NCI-H1930 (cell line): ENCODE results near the gene AMIGO1.
A peak's percentile ranks its signal among the peaks of the same experiment; 100 is the strongest.
"Not testable (repeated sequence)": the region's sequence is repeated elsewhere in the genome, so short reads cannot be mapped to it uniquely, and the experiment has no call there.

Source experiments
- DNase-seq, 2 experiments: peaks; one replicate each; lab custom pipeline; 2025; lab: John Stamatoyannopoulos, UW

Gene AMIGO1

DNA sequence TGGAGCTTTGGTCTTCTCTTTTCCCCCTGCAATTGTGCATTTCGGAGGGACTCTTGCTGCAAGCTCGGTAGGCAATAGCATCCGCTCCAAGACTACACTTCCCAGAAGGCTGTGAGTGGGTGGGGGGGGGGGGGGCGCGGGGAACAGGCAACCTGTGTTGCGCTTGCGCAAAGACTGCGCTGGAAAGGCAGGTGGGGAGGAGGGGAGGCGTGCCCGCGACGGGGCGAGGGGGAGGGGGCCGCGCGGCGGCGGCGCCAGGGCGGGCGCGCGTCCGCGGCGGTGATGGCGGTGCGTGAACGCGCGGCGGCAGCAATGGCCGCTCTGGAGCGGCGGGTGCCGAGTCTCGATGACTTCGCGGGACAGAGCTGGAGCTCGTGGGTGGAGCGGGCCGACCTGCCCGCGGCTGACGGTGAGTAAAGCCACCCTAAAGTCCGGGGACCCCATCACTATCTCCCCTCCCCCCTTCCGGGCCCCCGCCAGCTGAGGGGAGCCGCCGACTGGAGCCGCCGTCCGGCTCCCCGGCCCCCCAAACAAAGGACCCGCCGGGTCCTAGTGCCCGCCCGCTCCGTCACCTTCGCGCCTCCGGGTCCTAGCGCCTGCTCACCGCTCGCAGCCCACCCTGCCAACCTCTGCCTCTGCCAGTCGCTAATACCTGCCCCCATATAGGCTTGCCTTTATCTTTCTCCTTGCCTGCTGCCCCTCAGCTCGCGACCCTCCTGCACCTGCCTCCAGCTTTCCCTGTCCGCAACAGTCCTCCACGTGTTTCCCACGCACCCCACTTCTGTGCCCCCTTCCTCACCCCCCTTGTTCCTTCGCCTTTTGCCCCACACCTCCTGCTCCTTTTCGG, 25.6 kb downstream of the AMIGO1 start, which contains the start of gene ATXN7L2:
Gene ATXN7L2, plus strand, starts transcription at position 234 of the 847 bp plus-strand sequence. Its CDS starts 49 bp downstream, at position 283.
- peak; percentile 84 to 88 for DNase-seq

DNA sequence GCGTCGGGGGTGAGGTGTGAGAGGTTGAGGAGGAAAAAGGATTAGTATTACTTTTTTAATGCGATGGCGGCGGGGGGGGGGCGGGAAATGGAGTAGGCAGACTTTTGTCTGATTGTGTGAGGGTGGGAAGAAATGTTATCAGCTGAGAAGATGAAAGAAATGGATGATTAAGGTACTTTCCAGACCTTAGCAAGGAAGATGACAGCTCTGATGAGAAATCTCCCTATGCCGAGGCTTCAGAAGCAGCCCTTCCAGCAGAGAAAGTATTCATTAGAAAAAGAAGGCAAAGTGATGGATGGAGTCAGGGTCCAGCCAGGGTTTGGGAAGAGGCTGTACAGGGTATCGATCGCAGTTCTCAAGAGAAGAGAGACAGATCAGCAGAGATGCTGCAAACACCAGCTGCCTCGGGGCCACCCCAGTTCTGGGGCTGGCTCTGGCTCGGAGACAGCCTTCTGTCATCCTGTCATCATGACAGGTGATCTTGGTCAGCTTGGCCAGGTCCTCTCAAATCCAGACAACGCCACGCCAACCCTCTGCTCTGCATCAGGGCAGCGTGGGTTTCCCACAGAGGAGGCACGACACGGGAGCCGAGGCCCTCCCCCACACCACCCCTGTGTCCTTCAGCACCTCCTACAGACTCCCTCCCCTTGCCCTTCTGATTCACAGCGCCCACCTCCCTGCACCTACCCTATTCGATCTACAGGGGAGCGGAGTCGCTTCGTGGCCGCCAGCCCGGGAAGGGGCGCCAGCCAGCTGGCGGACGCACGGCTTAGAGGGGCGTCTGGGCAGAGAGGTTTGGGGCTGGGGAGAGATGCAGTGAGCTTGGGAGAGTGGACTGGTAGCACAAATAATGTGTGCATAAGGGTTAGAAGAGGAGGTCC, 26.5 kb downstream of the AMIGO1 start:
- peak; percentile 56 to 75 for DNase-seq

DNA sequence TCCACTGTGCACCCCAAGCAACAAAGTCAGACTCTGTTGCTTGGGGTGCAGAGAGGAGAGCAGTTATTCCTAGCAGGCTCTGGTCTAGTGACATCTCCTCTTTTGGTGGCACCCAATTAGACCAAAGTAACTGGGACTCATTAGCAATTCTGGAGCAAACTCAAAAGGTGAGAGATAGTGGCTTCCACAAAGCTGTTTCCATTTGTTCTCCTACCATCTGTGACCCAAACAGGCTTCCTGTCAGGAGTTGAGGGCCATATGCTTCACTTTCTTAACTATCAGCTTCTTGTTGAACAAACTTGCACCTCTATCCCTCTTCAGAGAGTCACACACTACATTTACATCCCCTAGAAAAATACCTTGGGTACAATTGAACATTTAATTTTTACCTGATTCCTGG, 27.3 kb downstream of the AMIGO1 start:
- no peak for DNase-seq

DNA sequence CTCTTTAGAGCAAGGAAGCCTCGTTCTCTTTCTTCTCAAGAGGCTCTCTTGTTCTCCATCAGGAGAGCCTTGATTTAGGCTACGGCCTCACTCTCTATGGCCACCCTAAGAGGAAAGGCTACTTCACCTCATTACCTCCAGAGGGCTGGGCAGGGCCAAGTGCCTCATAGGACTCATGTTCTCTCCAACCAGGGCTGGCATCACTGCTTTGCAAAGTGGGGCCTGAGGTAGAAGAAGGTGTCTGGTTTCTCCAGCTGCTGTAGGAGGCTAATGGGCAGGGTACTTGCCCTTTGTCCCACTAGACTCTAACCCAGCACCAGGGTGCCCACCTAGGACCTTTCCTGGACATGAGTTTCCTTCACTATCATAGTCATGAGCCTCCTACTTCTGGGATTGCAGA, 27.9 kb downstream of the AMIGO1 start:
- DNase-seq = no peak

DNA sequence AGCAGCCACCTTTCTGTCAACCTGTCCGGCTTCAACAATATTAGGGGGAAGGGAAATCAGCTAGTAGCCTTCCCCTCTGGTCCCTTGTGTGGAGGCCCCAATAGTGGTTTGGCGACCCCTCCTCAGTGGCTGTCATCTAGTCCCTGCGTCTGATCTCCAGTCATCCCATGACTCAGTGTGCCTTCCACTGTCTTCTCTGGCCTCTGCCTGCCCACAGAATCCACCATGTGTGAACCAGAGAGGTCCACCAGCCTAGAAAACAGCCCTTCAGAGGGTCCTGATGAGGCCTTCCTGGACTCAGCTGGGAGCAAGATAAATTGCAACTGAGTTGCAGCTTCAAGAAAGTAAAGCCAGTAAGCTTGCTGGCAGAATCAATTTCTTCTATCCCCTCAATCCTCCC, 29.6 kb downstream of the AMIGO1 start:
- no peak for DNase-seq

DNA sequence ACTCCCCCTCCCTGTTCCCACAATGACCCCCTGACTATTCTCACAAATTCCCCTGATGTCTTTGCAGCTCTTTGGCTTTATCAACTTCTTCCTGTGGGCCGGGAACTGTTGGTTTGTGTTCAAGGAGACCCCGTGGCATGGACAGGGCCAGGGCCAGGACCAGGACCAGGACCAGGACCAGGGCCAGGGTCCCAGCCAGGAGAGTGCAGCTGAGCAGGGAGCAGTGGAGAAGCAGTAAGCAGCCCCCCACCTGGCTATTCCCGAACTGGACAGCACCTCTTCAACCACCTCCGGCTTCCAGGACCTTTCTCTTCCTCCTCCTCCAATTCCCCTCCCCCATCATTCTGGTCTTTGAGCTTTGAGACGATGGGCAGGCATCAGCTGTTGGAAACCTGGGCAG, 30.2 kb downstream of the AMIGO1 start:
- DNase-seq = no peak

DNA sequence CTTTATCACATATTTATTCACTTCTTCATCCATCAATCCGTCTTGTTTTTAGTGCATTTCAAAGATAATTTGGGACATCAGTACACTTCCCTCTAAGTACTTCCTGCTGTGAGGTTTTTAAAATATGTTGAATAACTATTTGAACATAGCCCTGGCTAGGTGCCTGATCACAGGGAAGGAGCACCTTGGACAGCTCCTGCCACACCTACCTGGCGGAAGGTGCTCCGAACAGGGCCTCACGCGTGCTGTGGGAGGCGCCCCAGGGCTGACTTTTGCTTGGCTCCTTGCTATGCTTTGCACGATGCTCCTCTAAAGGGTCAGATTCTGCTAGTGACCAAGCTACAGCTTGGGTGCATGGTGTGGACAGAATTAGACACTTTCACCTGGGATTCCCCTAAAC, 30.7 kb downstream of the AMIGO1 start:
- DNase-seq = no peak

DNA sequence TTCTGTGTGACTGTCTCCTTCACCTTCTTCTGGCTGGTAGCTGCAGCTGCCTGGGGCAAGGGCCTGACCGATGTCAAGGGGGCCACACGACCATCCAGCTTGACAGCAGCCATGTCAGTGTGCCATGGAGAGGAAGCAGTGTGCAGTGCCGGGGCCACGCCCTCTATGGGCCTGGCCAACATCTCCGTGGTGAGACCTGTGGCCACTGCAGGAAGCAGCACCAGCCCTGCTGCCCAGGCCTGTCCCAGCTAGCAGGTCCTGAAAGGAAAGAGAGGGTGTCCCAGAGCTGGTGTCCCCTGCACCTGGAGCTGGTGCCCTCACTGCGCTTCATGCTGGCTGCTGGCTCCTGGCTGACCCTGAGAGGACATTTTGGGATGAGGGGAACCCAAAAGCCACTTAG, 31.7 kb downstream of the AMIGO1 start:
- DNase-seq = peak in 1 of 2 experiments; percentile 13

DNA sequence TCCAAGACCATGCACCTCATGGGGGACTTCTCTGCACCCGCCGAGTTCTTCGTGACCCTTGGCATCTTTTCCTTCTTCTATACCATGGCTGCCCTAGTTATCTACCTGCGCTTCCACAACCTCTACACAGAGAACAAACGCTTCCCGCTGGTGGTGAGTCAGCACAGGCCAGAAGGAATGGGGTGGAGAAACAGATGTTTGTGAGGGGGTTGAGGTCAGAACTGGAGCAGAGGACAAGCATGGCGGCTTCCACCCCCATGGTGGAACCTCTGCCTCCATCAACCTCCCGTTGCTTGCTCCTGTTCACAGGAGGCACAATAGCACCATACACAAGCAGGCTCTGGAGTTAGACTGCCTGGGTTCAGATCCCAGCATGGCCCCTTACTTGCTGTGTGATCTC, 32.7 kb downstream of the AMIGO1 start:
- no peak for DNase-seq

DNA sequence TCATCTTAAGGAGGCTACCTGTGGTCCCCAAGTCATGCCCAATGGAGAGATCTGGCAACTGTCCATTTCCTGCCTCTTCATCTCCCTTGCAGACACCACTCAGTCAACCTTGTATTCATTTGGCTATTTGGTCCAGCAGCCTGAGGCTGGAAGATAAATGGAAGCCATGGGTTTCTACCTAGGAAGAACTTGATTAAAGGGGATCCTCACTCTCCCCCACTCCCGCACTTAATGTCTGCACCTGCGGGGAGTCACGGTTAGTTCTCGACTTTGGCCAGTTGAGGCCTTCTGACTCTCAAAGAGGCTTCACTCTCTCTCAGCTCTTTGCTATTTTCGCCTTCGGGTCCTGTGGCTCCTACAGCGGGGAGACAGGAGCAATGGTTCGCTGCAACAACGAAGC, 34.3 kb downstream of the AMIGO1 start:
- no peak for DNase-seq

DNA sequence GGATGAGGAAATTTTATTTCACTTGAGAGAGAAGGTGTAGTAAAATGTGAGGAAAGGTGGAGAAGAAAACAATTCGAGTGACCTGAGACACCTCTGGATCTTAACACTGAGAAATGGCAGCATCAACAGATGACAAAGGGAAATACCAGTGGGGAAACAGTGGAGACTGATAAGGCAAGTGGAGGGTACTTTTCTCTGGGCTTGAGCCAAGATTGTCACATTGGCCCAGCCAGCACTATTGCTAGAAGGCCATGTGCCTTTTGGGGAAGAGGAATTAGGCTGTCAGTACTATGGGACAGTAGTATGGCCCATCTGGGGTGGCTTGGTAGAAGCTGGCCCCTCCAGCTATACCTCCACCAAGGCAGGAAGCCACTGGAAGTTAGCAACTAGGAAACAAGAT, 34.8 kb downstream of the AMIGO1 start:
- DNase-seq = no peak

DNA sequence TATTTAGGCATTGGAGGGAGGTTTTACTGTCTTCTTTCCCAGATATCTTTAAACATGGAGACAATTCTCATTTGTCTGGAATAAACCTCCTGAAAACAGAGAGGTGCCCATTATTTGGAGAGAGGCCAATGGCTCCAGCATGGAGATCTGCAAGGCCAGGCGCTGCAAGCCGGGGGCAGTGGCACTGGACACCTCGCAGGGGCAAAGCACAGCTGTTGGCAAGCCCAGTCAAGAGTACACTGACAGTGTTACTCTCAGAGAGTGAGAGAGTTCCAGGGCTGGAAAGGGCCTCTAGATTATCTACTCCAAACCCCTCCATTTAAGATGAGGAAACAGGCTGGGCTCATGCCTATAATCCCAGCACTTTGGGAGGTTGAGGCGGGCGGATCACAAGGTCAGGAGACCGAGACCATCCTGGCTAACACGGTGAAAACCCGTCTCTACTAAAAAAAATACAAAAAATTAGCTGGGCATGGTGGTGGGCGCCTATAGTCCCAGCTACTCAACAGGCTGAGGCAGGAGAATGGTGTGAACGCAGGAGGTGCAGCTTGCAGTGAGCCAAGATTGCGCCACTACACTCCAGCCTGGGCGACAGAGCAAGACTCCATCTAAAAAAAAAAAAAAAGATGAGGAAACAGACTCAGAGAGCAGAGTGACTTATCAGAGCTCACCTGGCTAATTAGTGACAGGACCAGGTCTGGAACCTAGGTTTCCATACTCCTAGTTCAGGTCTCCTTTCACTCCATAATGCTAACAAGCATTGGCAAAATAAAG, 36.1 kb downstream of the AMIGO1 start:
- DNase-seq = not testable (repeated sequence)

DNA sequence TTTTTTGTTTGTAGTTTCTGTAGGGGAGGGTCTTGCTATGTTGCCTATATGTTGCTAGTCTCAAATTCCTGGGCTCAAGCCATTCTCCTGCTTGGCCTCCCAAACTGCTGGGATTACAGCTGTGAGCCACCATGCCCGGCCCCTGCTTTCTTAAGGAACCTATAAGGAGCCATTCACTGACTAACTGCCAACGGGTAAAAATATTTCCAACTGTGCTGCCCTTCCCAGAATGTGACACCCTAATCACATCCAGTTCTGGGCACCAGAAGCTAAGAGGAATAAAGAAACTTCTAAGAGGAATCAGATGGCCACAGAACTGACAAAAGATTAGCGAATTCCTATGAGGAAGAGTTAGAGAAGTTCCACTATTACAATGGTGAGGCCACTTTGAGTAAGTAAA, 36.7 kb downstream of the AMIGO1 start:
- no peak for DNase-seq

DNA sequence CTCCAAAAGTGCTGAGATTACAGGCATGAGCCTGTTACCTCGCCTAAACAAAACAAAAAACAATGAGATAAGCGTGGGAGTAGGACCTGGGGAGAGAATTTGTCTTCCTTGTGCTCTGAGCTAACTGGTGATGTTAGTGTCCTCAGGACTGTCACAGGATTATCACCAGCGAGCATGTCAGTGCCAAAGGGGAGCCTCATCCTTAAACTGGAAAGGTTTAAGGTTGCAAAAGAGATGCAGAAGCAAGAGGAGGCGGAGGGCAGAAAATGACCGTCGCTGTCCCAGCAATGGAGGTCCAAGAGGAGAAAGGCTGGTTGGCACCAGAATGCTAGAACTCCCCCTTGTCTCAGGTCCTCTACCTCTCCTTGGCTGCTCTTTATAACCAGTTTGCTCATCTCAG, 39.3 kb downstream of the AMIGO1 start:
- no peak for DNase-seq

DNA sequence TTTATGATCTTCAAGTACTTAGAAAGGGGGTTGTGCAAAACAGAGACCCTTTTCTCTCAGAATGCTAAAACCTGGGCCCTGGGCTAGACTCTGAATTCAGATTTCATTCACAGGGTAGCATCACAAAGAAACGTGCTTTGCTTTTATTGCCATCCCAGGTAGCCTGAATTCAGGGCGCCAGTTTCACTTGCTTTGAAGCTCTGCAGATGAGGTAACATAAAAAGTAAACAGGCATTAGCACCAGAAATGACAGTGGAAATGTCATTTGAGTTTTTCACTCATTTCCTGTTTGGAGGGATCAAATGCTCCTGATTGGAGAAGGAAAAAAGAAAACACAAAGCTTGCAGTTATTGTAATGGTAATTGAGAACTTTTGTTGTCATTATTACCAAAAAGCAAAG, 40.6 kb downstream of the AMIGO1 start:
- DNase-seq = no peak

DNA sequence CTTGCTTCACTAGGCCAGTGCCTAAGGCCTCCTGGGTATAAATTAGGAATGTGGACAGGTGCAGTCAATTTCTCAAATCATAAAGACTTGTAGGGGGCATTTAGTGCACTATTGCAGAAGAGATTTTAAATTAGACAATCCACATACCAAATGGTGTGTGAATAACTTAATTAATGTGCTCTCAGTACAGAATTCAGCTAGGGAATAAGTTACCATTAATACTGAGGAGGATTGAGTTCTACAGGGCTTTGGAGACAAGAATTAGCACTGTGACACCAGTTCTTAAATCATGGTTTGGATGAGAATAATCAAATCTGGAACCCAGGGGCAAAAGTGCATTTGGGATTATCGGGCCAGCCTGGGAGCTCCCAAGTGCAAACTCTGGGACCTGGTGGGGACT, 41.5 kb downstream of the AMIGO1 start:
- DNase-seq = no peak

DNA sequence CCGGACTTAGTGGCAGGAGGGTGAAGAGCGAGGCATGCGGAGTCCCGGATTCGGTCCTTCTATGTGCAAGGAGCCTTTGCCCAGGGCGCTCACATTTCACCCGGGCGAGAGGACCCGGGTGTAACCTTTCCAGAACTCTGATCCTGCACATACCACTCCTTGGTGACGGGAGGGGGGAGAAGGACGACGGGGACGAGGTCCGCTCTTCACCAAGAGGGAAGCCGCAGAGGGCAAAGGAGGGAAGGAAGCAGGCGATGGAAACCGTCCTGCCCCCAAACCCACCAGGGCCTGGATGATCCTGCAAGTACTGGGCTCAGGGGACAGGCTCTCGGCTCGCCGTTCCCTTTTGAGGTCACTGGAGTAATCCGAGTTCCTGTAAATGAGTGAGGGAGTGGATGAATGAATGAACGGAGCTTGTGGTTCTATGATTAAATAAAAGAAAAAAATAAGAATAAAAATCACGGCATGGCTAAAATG, 42.2 kb downstream of the AMIGO1 start:
- DNase-seq = no peak

DNA sequence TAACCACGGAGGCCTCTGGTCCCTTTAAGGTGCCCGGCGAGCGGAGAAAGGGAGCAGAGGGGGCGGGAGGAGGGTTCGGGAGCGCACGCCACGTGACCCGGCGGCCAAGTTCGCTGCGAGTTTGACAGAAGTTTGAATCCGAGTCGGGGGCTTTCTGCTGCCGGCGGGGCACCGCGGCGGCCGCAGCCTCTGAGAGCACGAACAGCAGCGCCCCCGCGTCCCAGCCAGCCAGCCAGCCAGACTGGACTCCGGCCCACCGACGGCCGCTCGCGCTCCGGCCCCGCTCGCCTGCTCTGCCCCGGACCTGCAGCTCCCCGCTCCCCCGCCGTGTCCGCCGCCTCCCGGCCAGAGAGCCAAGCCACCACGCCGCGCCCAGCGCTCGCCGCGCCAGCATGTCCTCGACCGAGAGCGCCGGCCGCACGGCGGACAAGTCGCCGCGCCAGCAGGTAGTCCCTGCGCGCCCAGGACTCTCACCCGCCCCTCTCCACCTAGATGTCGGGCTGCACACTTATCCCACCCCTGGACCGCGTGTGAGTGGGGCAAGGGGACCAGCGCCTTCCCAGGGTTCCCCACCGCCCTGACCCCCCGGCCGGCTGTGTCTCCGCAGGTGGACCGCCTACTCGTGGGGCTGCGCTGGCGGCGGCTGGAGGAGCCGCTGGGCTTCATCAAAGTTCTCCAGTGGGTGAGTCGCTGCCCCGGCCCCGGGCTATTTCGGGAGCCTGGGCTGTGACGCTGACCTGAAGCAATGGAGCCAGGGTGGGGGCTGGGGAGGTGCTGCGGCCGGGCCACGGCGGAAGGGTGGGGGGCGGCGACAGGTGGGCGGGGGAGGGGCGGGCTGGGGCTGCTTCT, 42.9 kb downstream of the AMIGO1 start, which contains the start of gene SYPL2:
Gene SYPL2, plus strand, starts transcription at position 95 of the 849 bp plus-strand sequence. Its CDS starts 298 bp downstream, at position 393.
- DNase-seq = peak in 1 of 2 experiments; percentile 10

DNA sequence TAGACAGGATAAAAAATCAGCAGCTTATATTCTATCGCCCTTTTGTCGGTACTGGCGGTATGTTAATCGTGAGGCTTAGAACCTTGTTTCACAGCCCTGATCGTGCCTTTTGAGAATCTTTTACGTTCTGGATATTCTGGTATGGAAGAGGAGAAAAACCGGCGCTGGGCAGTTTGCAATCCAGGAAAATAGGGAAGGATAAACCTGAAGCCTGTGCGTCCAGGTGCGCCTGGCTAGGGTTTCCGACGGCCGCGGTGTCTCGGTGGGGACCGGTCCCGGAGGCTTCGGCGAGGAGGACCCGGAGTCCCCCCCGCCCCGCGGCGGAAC, 43.4 kb downstream of the AMIGO1 start:
- no peak for DNase-seq

DNA sequence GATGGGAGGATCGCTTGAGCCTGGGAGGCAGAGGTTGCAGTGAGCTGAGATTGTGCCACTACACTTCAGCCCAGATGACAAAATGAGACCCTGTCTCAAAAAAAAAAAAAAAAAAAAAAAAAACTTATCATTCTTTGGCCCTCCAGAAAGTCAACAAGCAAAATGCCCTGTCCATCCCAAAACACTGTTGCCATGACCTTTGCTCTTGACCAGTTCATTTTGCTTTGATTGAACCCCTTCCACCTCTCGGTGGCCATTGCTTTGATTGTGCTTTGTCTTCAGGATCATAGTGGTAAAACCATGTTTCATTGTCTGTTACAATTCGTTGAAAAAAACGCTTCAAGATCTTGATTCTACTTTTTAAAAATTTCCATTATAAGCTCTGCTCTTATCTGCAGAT, 51.7 kb downstream of the AMIGO1 start:
- DNase-seq = no peak

DNA sequence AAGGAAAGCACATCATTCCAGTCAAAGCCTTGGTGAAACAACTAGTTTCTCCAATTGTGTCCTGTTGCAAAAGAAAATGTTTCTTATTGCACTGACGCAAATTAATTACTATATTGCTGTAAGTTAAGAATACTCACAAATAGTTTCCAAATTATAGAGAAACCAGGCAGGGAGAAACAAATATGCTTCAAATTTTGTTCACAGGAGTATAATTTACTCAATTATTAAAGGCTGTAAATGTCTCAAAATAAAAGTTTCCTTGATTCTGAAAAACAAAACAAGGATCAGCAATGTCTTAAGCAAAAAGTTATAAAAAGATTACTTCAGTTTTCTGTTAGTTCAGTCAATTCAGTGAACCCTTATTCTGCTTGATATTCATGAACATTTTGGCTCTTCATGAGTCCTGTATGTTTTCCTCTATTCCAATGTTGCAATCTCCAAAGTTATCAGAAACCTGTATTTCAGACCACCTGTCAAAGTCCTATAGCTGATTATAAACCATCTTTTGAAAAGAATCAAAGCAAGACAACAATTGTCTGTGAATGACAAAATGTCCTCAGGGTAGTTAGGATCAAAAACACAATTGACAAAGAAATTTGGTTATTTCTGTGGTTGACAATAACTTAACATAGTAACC, 54.9 kb downstream of the AMIGO1 start:
- DNase-seq = no peak
